ENCODE measurements around the gene ALDH5A1.
"Not testable (repeated sequence)": the region's sequence is repeated elsewhere in the genome, so short reads cannot be mapped to it uniquely, and the experiment has no call there.

The ALDH5A1 gene

GRCh38 chr6:24489470-24489869 lies 5.3 kb upstream of the ALDH5A1 start, which contains the start of gene GPLD1:
TSS of gene GPLD1 (minus strand) at chr6:24489578. CDS start at chr6:24489511, 67 bp downstream.
- DNase-seq, result no peak

- no peak for DNase-seq
Measured at GRCh38 chr6:24489881-24490280, 4.9 kb upstream of the ALDH5A1 start.

GRCh38 chr6:24490948-24491347 lies 3.8 kb upstream of the ALDH5A1 start:
- no peak for DNase-seq

- no peak for DNase-seq
Measured at GRCh38 chr6:24492475-24492874, 2.3 kb upstream of the ALDH5A1 start.

- no peak for DNase-seq
Measured at GRCh38 chr6:24493945-24494820, 586 bp upstream of the ALDH5A1 start.

GRCh38 chr6:24497254-24497970 lies 2.6 kb downstream of the ALDH5A1 start:
- DNase-seq, result no peak

GRCh38 chr6:24500683-24501082 lies 5.9 kb downstream of the ALDH5A1 start:
- DNase-seq, result no peak

GRCh38 chr6:24501374-24501773 lies 6.6 kb downstream of the ALDH5A1 start:
- DNase-seq, result no peak

- no peak for DNase-seq
Measured at GRCh38 chr6:24501914-24502313, 7.1 kb downstream of the ALDH5A1 start.

- DNase-seq, result no peak
Measured at GRCh38 chr6:24504287-24504648, 9.5 kb downstream of the ALDH5A1 start.

- DNase-seq, result no peak
Measured at GRCh38 chr6:24504649-24505586, 10.1 kb downstream of the ALDH5A1 start.

- no peak for DNase-seq
Measured at GRCh38 chr6:24506814-24507520, 12.2 kb downstream of the ALDH5A1 start.

GRCh38 chr6:24511976-24512375 lies 17.2 kb downstream of the ALDH5A1 start:
- DNase-seq, result not testable (repeated sequence)

GRCh38 chr6:24513602-24514001 lies 18.8 kb downstream of the ALDH5A1 start:
- no peak for DNase-seq

- DNase-seq, result no peak
Measured at GRCh38 chr6:24517659-24518543, 23.1 kb downstream of the ALDH5A1 start.

- peak; percentile 23 for DNase-seq
Measured at GRCh38 chr6:24520929-24521546, 26.3 kb downstream of the ALDH5A1 start.

GRCh38 chr6:24522228-24523176 lies 27.7 kb downstream of the ALDH5A1 start:
- DNase-seq, result no peak

- DNase-seq, result no peak
Measured at GRCh38 chr6:24524329-24524728, 29.6 kb downstream of the ALDH5A1 start.

GRCh38 chr6:24524805-24525204 lies 30.0 kb downstream of the ALDH5A1 start:
- DNase-seq, result peak; percentile 35

- DNase-seq, result peak; percentile 12
Measured at GRCh38 chr6:24529985-24530384, 35.2 kb downstream of the ALDH5A1 start.
